ENCODE results near the gene ZNF169.

- TF ChIP-seq POLR2A (IDR thresholded peaks at IDR 0.05; ENCODE audit: control extremely low read depth in 1 of 2, low read depth in 2 of 2, low read length in 2 of 2): no peak
- TF ChIP-seq TBP (IDR thresholded peaks at IDR 0.05; ENCODE audit: low read depth, low read length): no peak
- no peak for TF ChIP-seq ZNF274 (IDR thresholded peaks at IDR 0.05; ENCODE audit: borderline replicate concordance, extremely low read depth, low read length)
- no peak for TF ChIP-seq GABPA (IDR thresholded peaks at IDR 0.05; ENCODE audit: borderline replicate concordance, insufficient read depth, low read length)
- TF ChIP-seq MAFK (IDR thresholded peaks at IDR 0.05; ENCODE audit: low read depth, low read length): no peak
- no peak for TF ChIP-seq CTCF (IDR thresholded peaks at IDR 0.05; ENCODE audit: control extremely low read depth in 1 of 3, insufficient read depth in 1 of 3, low read depth in 1 of 3, low read length in 3 of 3)
- no peak for TF ChIP-seq SIN3A (conservative IDR thresholded peaks at IDR 0.05 in 1 of 2, IDR thresholded peaks at IDR 0.05 in 1 of 2; ENCODE audit: low read depth in 1 of 2, low read length in 2 of 2)
- no peak for TF ChIP-seq EZH2 (IDR thresholded peaks at IDR 0.05; ENCODE audit: low read depth, low read length, severe bottlenecking)
- no peak for TF ChIP-seq BRCA1 (IDR thresholded peaks at IDR 0.05; ENCODE audit: low read depth, low read length)
- TF ChIP-seq MAX (IDR thresholded peaks at IDR 0.05): no peak
- no peak for TF ChIP-seq JUND (IDR thresholded peaks at IDR 0.05; ENCODE audit: low read length)
Measured at GRCh38 chr9:94250456-94250855, 8.6 kb upstream of the ZNF169 start.

Measured in H1 (cell line).